ENCODE measurements around the gene ACAD9. TPM values are rescaled to one million over a fixed set of nuclear protein-coding genes. Genes with fewer than 3 reads are reported as not detected.
"Not testable (repeated sequence)": the region's sequence is repeated elsewhere in the genome, so short reads cannot be mapped to it uniquely, and the experiment has no call there.

The ACAD9 gene
- total RNA-seq (2014; rRNA removed), result 50.1 and 51.6 TPM in 2 replicates
- 32.9 TPM for polyA plus RNA-seq (2012)

GRCh38 chr3:128879125-128879969, at the start of gene ACAD9:
Gene ACAD9, plus strand, starts transcription at chr3:128879620. Its CDS starts 72 bp downstream, at chr3:128879692.
- DNase-seq (ENCODE audit: low read depth), result peak; percentile 97

- not testable (repeated sequence) for DNase-seq (ENCODE audit: low read depth)
These were observed 49.3 kb upstream of the ACAD9 start for GRCh38 chr3:128829925-128830625.

DNA sequence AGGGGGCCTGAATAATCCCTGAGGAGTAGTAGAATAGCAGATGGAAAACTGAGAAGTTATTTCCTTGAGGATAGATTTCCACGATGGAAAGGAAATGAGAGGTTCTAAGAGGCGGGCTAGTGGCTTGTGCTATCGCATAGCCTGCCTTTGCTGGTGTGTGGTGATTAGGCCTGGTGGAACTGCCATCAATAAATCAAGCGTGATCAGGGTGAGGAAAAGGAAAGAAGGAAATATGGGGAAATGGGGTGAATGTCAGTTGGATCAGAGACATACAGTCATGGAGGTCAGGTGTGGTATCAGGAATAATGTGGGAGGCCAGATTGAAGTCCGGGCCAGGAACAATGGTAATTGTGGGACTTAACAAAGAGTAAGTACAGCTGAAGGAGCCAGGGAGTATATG, 48.7 kb upstream of the ACAD9 start:
- DNase-seq (ENCODE audit: low read depth), result not testable (repeated sequence)

GRCh38 chr3:128832979-128833378, 46.4 kb upstream of the ACAD9 start:
- not testable (repeated sequence) for DNase-seq (ENCODE audit: low read depth)

GRCh38 chr3:128835096-128835495, 44.3 kb upstream of the ACAD9 start:
- no peak for DNase-seq (ENCODE audit: low read depth)

- no peak for DNase-seq (ENCODE audit: low read depth)
These were observed 37.2 kb upstream of the ACAD9 start for GRCh38 chr3:128841926-128842920.

DNA sequence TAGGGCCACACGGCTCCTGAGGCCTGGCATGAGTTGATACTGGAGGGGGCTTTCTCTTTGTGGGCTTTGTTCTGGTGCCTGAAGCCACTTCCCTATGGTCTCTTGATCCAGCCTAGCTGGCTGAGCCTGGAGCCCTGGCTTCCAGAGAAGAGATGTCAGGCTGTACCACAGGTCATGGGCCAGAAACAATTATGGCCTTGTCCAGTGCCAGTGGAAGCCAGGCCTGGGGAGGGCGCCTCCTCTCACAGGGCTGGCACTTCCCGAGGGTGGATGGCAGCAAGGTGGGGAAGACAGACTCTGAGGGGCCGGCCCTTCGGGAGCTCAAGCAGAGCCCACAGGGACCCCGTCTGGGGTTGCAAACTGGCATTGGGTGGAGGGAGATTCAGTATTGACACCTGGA, 34.9 kb upstream of the ACAD9 start:
- no peak for DNase-seq (ENCODE audit: low read depth)

GRCh38 chr3:128845119-128845777, 34.2 kb upstream of the ACAD9 start:
- no peak for DNase-seq (ENCODE audit: low read depth)

DNA sequence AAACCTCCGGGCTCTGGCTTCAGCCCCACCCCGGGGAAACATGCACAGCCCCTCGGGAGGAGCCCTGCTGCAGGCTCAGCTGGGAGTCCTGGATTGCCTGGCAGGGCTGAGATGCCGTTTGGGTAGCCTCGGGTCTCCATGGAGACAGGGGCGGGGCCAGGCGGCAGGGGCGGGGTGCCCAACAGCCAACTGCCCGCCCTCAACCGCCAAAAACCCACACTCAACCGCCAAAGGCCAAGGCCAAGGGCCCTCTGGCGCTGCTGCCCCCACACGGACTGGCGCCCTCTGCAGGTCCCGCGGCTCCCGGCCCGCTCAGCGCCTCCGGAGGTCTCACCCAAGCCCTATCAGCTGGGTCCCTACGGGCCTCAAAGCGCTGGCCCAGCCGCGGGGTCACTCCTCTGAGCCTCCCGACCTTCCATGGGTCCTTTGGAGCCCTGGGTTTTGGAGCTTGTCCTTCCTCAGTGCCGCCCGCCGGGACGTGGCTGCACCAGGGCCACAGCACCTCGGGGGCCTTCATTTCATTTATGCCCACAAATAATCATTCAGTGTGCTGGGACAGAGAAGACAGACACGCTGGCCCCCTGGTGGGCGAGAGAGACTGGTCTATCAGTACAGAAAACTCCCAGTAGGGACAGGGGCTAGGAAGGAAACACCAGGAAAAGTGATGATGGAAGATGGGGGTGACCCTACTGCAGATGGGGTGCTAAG, 33.5 kb upstream of the ACAD9 start:
- DNase-seq (ENCODE audit: low read depth), result peak; percentile 76

- no peak for DNase-seq (ENCODE audit: low read depth)
These were observed 32.9 kb upstream of the ACAD9 start for GRCh38 chr3:128846486-128846891.

GRCh38 chr3:128847666-128848370, 31.6 kb upstream of the ACAD9 start:
- no peak for DNase-seq (ENCODE audit: low read depth)

DNA sequence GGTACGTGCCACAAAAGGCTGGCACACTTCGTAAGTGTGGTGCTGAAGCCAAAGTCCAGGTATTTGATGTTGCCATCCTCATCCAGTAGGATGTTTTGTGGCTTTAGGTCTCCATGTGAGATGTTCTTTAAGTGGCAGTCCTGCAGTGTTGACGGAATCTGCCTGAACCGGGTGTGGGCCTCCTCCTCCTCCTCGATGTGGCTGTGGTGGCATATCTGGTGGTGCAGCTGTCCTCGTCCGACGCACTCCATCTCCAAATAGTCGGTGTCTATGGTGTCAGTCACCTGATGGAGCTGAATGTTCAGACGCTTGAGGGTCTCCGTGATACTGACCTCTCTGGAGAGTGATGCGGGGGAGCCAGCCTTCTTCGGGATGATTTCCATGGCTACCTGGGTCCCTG, 30.5 kb upstream of the ACAD9 start:
- DNase-seq (ENCODE audit: low read depth), result no peak

DNA sequence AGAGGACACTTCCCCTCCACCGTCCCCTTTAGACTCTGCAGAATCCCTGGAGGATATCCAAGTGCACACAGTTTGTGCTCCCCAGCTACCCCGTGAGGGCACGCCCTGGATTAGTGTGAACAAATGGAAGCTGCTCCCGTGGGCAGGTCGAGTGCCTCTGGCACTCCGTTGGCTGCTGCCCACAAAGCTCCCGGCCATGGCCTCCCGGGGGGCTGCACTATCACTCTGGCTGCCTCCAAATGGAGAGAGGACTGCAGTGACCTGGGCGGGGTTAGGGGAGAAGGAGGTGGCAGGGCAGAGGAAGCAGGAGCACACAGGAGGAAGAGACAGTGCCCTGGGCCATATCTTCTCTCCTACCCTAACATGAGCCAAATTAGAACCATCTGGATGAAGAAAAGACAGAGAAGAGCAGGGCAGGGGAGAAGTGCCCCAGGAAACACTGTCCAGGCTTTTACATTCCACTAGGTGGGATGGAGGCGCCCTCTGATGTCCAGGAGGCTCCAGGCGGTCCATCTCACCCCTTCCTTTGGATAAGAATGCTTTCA, 29.4 kb upstream of the ACAD9 start:
- DNase-seq (ENCODE audit: low read depth), result no peak

DNA sequence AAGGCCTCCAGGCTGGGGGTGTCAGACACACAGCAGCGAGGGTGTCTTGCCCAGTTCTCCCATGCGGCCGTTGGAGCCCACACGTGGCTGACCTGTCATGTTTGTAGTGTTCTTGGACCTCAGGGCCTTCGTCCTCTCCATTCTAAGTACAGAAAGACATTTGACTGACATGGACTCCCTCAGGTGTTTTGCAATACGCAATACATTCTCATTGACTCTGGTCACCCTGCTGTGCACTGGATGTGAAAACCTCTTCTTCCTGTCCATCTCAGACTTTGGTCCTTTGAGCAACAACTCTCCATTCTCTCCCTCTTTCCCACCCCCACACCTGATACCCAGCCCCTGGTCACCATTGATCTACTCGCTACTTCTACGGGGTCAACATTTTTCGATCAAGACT, 28.9 kb upstream of the ACAD9 start:
- DNase-seq (ENCODE audit: low read depth), result no peak

GRCh38 chr3:128851601-128852000, 27.8 kb upstream of the ACAD9 start:
- DNase-seq (ENCODE audit: low read depth), result no peak

- DNase-seq (ENCODE audit: low read depth), result no peak
These were observed 25.6 kb upstream of the ACAD9 start for GRCh38 chr3:128853826-128854225.

- no peak for DNase-seq (ENCODE audit: low read depth)
These were observed 24.9 kb upstream of the ACAD9 start for GRCh38 chr3:128854475-128854874.

DNA sequence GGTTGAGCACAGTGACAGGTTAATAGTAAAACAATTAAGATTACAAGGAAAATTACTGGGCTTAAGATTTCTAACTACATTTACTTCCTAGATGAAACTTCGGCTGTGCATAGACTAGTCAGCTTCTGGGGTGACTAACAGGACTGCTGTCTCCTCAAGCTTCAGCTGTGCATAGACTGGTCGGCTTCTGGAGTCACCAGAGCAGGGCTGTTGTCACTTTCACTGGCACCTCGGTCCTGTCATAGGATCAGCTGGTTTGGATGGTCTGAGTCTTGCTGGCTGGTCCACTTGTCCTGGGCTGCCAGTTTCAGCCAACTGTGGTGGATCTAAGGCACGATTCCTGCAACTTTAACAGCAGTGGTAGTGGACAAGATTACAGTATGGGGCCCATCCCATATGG, 23.9 kb upstream of the ACAD9 start:
- no peak for DNase-seq (ENCODE audit: low read depth)

DNA sequence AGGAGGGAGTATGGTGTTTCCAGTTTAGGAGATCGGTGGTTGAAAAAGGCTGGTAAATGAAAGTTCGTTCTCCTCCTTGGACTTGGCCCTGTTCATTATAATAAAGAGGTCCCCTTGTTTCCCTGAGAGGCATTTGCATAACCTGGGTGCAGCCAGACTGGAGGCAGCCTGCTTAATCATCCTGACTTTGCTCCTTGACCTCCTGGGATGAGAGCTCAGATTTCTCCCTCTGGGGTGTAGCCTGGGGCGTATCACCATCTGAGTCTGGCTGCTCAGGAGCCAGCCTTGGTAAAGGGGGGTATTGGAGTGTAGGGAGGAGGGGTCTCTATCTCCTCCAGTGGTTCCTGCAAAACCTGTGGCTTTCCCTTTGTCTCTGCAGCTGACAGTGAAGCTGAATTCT, 21.3 kb upstream of the ACAD9 start:
- no peak for DNase-seq (ENCODE audit: low read depth)

Data from LHCN-M2 (cell line).